ENCODE results near the gene RPLP2. TPM values are rescaled to one million over a fixed set of nuclear protein-coding genes. Genes with fewer than 3 reads are reported as not detected.

The RPLP2 gene
- total RNA-seq, 1 experiment from 2014 or later, result 1,270 TPM

GRCh38 chr11:803770-804598 lies 5.8 kb upstream of the RPLP2 start:
- peak in 1 of 2 experiments; percentile 21 for DNase-seq
- H3K27ac ChIP-seq, result no peak overlapping the region
- no peaks in the 10 kb centered on the region for H4K20me1 ChIP-seq (ENCODE audit: insufficient read depth)
- no TSS peak for BruUV-seq (replicated peaks)
- ChIA-PET CTCF (no interaction called here), POLR2A (ENCODE audit: unreplicated experiment) (interaction anchor here (0.6 kb wide), 1 partner anchor 10 kb away, joined by 3 read pairs; no protein-coding TSS in a partner anchor)
- no peaks in the 10 kb centered on the region for H3K36me3 ChIP-seq (ENCODE audit: low read depth)
- H3F3A ChIP-seq (ENCODE audit: insufficient read depth, low read depth), result peaks cover 6% of the 10 kb centered on the region; the same call in 1 of the 2 replicates
- H2AFZ ChIP-seq, result no peak overlapping the region
- TF ChIP-seq EZH2 (IDR thresholded peaks at IDR 0.05; ENCODE audit: low read depth) (no peak), CTCF (conservative IDR thresholded peaks at IDR 0.05) (no peak)
- peak overlapping the region; percentile 61 for H3K4me2 ChIP-seq
- H3K79me2 ChIP-seq (ENCODE audit: low read depth), result peaks cover 9% of the 10 kb centered on the region; the same call in 1 of the 2 replicates
- no peaks in the 10 kb centered on the region for H3K9me3 ChIP-seq (ENCODE audit: insufficient read depth, low read depth)
- no peaks in the 10 kb centered on the region for H3K27me3 ChIP-seq (ENCODE audit: insufficient read depth, low read depth)
- no peaks in the 10 kb centered on the region for H3K9me2 ChIP-seq (ENCODE audit: insufficient read depth)
- intact Hi-C loops (cut with micrococcal nuclease; ENCODE audit: unreplicated experiment), result no loop called here
- no peak overlapping the region for H3K4me3 ChIP-seq
- no peaks in the 10 kb centered on the region for H3K4me1 ChIP-seq (replicated peaks; ENCODE audit: insufficient read depth)

GRCh38 chr11:804599-804964 lies 5.2 kb upstream of the RPLP2 start:
- POLR2A ChIA-PET (ENCODE audit: unreplicated experiment), result interaction anchor here (0.6 kb wide), 1 partner anchor 15 kb away, joined by 3 read pairs; no protein-coding TSS in a partner anchor
- Histone ChIP-seq H4K20me1 (ENCODE audit: insufficient read depth) (no peaks in the 10 kb centered on the region), H3K27me3 (ENCODE audit: insufficient read depth, low read depth) (no peaks in the 10 kb centered on the region), H3K27ac (no peak overlapping the region), H3K9me2 (ENCODE audit: insufficient read depth) (no peaks in the 10 kb centered on the region), H3K4me3 (peak overlapping the region; percentile 40; the same call in 1 of the 2 replicates), H3F3A (ENCODE audit: insufficient read depth, low read depth) (peaks cover 6% of the 10 kb centered on the region; the same call in 1 of the 2 replicates), H3K79me2 (ENCODE audit: low read depth) (peaks cover 12% of the 10 kb centered on the region; the same call in 1 of the 2 replicates), H3K36me3 (ENCODE audit: low read depth) (no peaks in the 10 kb centered on the region), H2AFZ (no peak overlapping the region), H3K9me3 (ENCODE audit: insufficient read depth, low read depth) (no peaks in the 10 kb centered on the region), H3K4me2 (peak overlapping the region; percentile 61), H3K4me1 (replicated peaks; ENCODE audit: insufficient read depth) (no peaks in the 10 kb centered on the region)
- no peak for DNase-seq
- BruUV-seq (replicated peaks), result no TSS peak
- CTCF ChIA-PET, result no interaction called here
- no peak for TF ChIP-seq CTCF (conservative IDR thresholded peaks at IDR 0.05)
- no peak for TF ChIP-seq EZH2 (IDR thresholded peaks at IDR 0.05; ENCODE audit: low read depth)
- intact Hi-C loops (cut with micrococcal nuclease; ENCODE audit: unreplicated experiment), result no loop called here

- Histone ChIP-seq H3K27me3 (ENCODE audit: insufficient read depth, low read depth) (no peaks in the 10 kb centered on the region), H2AFZ (peak overlapping the region; percentile 83), H4K20me1 (ENCODE audit: insufficient read depth) (peaks cover 12% of the 10 kb centered on the region), H3K9me2 (ENCODE audit: insufficient read depth) (no peaks in the 10 kb centered on the region), H3K4me2 (peak overlapping the region; percentile 86), H3K79me2 (ENCODE audit: low read depth) (peaks cover 41% of the 10 kb centered on the region), H3K27ac (peak overlapping the region; percentile 89), H3F3A (ENCODE audit: insufficient read depth, low read depth) (peaks cover 34% of the 10 kb centered on the region; the same call in 1 of the 2 replicates), H3K36me3 (ENCODE audit: low read depth) (peaks cover 13% of the 10 kb centered on the region), H3K9me3 (ENCODE audit: insufficient read depth, low read depth) (no peaks in the 10 kb centered on the region), H3K4me1 (replicated peaks; ENCODE audit: insufficient read depth) (peaks cover 9% of the 10 kb centered on the region; the same call in 1 of the 2 replicates), H3K4me3 (peak overlapping the region; percentile 85)
- intact Hi-C loops (cut with micrococcal nuclease; ENCODE audit: unreplicated experiment), result loop anchor here (5.0 kb wide), 1 partner anchor 34 kb away; the partner anchor contains the start of genes POLR2L and TSPAN4
- ChIA-PET POLR2A (ENCODE audit: unreplicated experiment) (interaction anchor here (0.5 to 0.6 kb wide), 2 partner anchors 24 to 113 kb away, joined by 5 to 9 read pairs; partner anchors contain the start of gene TMEM80), CTCF (no interaction called here)
- BruUV-seq (replicated peaks), result TSS peak; percentile 78
- TF ChIP-seq CTCF (conservative IDR thresholded peaks at IDR 0.05) (no peak), EZH2 (IDR thresholded peaks at IDR 0.05; ENCODE audit: low read depth) (no peak)
- DNase-seq, result peak in 1 of 2 experiments; percentile 40
Observed at GRCh38 chr11:808427-809286, 1.1 kb upstream of the RPLP2 start.
